Kidney epithelial cell (primary cell): ENCODE data around the gene SUGCT. TPM values are rescaled to one million over a fixed set of nuclear protein-coding genes. Genes with fewer than 3 reads are reported as not detected.

Experiments
- DNase-seq: peaks from one replicate; pipeline ENCODE4 v3.0.0-alpha.2; 2010; ENCODE audit warnings: low read depth
- H3K27me3 ChIP-seq: 2 replicates; pipeline ENCODE4 v1.6.0; 2011; ENCODE audit warnings: low read length; ENCODE audit not compliant: control insufficient read depth, insufficient read depth
- H3K36me3 ChIP-seq: 2 replicates; pipeline ENCODE4 v1.5.1; 2011; ENCODE audit warnings: low read length; ENCODE audit not compliant: control insufficient read depth, insufficient read depth
- H3K4me3 ChIP-seq: 2 replicates; pipeline ENCODE4 v1.5.1; 2011; ENCODE audit warnings: low read depth, mild to moderate bottlenecking, control low read depth, low read length
- total RNA-seq: library from RNA; depleted of rRNA; stranded (reverse); fragments of >200 nt; gene quantifications from 2 replicates; pipeline ENCODE4 v1.2.3, GENCODE V29; 2015
- TF ChIP-seq, protein P1 (sequence below): IDR thresholded peaks from 2 replicates; pipeline ENCODE4 v1.5.1; 2011; ENCODE audit warnings: mild to moderate bottlenecking, moderate library complexity, low read length, control low read depth, inconsistent platforms; ENCODE audit not compliant: insufficient read depth, poor library complexity, severe bottlenecking

SUGCT gene
- total RNA-seq, 1 donor from 2014 or later: 4.0 TPM

DNA sequence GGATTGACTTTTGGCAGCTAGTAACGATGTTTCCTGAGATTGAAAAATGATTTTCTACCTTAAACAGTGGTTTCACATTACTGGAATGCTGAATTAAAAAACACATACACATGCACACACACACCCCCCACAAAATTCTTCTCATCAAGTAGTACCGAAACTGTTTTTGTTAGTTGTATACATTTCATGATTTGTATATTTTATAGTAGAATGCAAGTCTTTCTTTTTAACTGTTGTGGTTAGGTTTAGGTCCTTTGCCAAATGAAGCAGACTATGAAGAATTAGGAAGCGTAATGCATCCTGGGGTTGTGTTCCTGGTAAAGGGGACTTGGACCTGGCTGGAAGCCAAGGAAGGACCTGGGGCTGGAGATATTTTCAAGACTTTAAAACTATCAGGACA lies 505.8 kb downstream of the SUGCT start:
- no peaks in the 10 kb centered on the region for H3K27me3 ChIP-seq
- no peak for DNase-seq

DNA sequence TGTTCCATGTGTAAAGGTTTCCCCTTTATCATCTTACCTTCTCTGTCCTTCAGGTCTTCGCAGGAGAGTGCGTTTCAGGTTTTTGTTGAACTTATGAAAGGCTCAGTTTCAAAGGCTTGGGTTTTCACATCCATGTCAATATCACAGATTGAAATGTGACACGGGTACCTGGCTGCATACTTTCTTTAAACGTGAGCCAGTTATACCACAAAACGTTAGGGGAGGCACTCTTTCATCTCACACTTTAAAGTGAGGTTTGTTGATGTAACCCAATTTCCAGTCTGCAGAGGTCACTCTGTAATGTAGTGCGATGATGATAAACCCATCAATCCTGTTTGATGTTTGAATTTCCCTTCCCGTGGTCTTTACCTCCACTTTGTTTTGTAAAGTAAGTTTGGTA lies 506.9 kb downstream of the SUGCT start:
- no peaks in the 10 kb centered on the region for H3K36me3 ChIP-seq
- no peak for DNase-seq
- TF ChIP-seq, protein P1, sequence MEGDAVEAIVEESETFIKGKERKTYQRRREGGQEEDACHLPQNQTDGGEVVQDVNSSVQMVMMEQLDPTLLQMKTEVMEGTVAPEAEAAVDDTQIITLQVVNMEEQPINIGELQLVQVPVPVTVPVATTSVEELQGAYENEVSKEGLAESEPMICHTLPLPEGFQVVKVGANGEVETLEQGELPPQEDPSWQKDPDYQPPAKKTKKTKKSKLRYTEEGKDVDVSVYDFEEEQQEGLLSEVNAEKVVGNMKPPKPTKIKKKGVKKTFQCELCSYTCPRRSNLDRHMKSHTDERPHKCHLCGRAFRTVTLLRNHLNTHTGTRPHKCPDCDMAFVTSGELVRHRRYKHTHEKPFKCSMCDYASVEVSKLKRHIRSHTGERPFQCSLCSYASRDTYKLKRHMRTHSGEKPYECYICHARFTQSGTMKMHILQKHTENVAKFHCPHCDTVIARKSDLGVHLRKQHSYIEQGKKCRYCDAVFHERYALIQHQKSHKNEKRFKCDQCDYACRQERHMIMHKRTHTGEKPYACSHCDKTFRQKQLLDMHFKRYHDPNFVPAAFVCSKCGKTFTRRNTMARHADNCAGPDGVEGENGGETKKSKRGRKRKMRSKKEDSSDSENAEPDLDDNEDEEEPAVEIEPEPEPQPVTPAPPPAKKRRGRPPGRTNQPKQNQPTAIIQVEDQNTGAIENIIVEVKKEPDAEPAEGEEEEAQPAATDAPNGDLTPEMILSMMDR: no peak
- H3K4me3 ChIP-seq: no peak overlapping the region
- H3K27me3 ChIP-seq: no peaks in the 10 kb centered on the region

More for the DNA sequence above, 505.8 kb downstream of the SUGCT start:
- TF ChIP-seq, protein P1: no peak
- H3K36me3 ChIP-seq: no peaks in the 10 kb centered on the region
- H3K4me3 ChIP-seq: no peak overlapping the region

DNA sequence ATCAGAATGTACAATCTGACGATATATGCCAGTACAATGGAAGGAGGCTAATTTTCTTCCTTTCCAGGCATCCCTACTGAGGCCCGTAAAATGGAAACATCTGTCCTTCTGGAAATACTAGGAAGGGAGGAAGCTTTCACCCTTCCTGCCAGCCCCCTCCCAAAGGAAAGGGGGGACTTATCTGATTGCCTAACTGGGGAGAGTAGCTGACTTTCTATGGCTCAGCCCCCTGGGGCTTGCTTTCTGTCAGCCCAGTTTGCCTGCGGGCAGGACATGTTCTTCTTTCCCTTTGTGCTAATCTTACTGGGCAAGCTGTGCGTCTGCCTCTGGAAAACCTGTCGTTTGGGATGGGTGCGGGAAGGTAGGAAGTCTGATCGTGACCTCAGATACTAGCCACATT lies 508.9 kb downstream of the SUGCT start:
- no peak overlapping the region for H3K4me3 ChIP-seq
- TF ChIP-seq, protein P1: no peak
- H3K27me3 ChIP-seq: no peaks in the 10 kb centered on the region
- no peak for DNase-seq
- no peaks in the 10 kb centered on the region for H3K36me3 ChIP-seq

DNA sequence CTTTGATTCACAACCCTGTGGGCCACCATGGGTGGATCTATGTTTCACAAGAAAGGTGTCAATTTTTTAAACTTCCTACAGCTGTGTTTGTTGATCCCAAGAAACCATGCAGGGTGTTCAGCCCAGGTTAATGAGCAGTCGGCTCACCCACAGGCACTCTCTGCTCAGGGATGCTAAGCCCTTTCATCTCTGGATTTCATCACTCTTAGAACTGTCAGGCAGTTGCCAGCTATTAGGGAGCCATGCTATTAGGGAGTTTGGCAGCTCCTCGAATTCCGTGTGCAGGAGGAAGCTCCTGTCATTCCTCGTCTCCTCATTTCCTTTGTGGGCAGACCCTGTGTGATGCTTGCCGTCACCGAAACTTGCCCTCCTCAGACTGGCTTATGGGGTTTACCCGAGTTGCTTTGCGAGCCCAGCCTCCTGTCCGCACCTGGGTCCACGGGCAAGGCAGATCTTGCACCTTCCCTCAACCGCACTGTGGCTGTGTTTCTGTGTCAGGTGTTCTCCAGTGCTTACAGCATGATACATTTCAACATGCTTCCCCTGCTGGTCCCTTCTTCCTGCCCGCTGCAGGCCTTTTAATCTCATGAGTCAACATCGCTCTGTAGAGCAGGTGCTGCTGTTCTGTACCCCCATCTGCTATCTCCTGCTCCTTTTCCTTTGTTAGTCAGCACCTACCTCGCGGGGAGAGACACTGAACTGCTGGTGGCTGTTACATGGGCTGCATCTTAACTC lies 509.8 kb downstream of the SUGCT start:
- H3K4me3 ChIP-seq: no peak overlapping the region
- H3K36me3 ChIP-seq: no peaks in the 10 kb centered on the region
- no peak for DNase-seq
- H3K27me3 ChIP-seq: no peaks in the 10 kb centered on the region
- TF ChIP-seq, protein P1: no peak

DNA sequence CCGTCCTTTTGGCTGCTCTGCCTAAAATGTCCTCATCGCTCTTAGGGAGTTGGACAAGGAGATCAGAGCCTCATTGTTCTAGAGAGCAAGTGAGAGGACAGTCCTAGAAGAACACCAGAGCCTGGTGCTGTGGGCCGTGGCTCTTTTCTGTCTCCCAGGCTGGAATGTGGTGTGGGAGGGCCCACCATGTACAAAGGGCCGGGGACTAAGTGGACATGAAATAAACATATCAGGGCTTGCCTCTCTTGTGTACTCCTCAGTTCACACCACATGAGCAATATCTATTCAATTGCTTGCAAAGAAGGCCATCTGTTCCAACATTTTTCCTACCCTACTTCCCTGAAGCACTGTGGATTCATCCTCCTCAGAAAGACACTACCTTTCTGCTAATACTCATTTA lies 510.4 kb downstream of the SUGCT start:
- TF ChIP-seq, protein P1: no peak
- no peak for DNase-seq
- Histone ChIP-seq H3K27me3 (no peaks in the 10 kb centered on the region), H3K36me3 (no peaks in the 10 kb centered on the region), H3K4me3 (no peak overlapping the region)

DNA sequence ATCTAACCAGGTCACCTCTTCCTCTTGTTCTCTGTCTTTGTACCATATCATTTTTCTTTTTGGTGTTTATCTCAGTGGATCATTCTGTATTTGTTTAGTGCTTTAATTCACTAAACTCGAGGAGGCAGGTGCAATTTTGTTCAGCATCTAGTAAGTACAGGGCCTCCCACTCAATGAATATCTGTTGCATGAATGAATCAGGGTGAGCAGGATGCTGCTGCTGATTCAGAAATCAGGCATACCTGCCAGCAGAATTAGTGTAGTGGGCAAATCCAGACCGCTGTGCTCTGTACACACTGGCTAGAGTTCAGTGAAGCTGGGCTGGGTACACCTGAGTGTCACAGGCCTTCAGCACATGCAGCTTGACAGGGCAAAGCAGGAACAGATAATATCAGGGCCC lies 511.9 kb downstream of the SUGCT start:
- Histone ChIP-seq H3K36me3 (no peaks in the 10 kb centered on the region), H3K27me3 (no peaks in the 10 kb centered on the region), H3K4me3 (no peak overlapping the region)
- no peak for DNase-seq
- TF ChIP-seq, protein P1: no peak
